Activated CD4-positive, alpha-beta T cell treated with anti-CD3 and anti-CD28 coated beads, Interleukin-2, Interleukin-6, amounts not matched to agents 100 ng/mL and 50 ng/mL, durations not matched to agents 16 hours and 8 hours (primary cell): ENCODE data around the gene DCUN1D3.
A peak's percentile ranks its signal among the peaks of the same experiment; 100 is the strongest.
"Not testable (repeated sequence)": the region's sequence is repeated elsewhere in the genome, so short reads cannot be mapped to it uniquely, and the experiment has no call there.

Experiments
- DNase-seq: peaks from one replicate; pipeline ENCODE4 v3.0.0-alpha.2; 2020

Gene DCUN1D3

DNA sequence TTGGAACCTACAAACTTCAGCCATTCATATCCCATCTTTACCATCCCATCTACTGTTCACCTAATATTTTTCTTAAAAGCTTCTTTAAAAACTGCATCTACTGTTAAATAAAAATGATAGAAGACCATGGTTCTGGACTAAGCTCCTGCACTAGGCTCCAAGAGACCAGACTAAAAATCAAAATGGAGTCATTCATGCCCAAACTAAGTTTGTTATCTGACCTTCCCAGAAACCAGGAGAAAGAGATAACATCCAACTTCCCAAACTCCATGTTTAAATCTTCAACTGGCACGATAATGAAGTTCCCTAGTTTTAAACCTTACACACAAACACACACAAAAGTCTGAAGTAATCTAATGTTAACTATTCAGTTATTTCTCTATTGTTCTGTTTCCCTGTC lies 13.8 kb downstream of the DCUN1D3 start:
- no peak for DNase-seq

DNA sequence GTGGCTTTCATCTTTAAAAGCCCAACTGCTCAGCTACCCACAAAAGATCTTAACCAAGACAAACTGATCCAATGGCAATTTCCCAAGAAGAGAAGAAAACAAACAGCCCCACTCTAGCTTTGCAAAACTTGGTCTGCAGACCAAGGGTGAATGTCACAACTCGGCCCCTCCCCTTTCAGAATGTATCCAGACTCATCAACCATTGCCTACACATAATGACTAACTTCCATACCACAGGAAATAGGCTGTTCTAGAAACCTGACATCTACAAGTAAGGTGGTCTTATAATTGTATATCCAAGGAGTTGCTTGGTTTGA lies 16.0 kb downstream of the DCUN1D3 start:
- DNase-seq, result peak; percentile 42

DNA sequence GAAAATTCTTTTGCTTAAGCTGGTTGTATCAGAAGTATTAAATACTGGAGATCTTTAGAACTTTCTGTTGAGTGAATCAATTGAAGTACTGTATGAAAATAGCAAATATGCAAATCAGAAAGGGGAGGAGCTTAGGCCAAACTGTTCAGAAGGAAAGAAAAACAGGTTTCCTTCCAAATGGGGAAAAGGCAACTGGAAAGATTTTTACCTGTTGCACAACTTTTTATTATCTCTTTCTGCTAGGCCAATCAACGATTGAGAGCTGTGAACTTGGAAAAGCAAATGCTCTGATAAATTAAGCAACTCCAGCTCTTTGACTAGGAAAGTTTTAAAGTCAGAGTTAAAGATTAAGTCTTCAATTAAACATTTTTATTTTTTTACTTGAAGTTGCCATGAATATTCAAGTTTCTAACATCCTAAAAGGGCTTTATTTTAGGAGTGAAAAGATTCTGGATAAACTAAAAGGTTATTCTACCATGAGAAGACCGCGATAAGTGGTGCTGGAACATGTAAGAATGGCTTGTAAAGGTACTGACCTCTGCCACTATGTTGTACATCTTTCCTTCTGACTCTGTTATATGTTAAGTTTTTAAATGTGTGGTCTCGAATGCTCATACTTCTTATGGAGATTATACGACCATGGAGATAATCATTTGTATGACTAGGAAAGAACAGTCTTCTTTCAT lies 16.5 kb downstream of the DCUN1D3 start:
- DNase-seq, result no peak

DNA sequence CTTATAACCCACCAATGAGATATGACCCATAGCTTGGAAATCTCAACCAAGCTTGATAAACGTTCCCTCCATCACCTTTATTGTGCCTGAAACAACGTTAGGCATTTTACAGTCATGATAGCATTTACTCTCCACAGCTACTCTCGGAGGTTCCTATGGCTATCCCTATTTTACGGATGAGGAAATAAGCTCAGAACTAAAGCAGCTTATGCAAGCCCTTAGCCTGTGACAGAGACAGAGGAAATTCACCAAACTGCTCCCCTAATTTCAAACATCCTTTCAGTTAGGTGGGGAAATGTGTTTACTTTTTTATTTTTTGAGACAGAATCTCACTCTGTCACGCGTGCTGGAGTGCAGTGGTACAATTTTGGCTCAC lies 18.7 kb downstream of the DCUN1D3 start:
- DNase-seq, result no peak

DNA sequence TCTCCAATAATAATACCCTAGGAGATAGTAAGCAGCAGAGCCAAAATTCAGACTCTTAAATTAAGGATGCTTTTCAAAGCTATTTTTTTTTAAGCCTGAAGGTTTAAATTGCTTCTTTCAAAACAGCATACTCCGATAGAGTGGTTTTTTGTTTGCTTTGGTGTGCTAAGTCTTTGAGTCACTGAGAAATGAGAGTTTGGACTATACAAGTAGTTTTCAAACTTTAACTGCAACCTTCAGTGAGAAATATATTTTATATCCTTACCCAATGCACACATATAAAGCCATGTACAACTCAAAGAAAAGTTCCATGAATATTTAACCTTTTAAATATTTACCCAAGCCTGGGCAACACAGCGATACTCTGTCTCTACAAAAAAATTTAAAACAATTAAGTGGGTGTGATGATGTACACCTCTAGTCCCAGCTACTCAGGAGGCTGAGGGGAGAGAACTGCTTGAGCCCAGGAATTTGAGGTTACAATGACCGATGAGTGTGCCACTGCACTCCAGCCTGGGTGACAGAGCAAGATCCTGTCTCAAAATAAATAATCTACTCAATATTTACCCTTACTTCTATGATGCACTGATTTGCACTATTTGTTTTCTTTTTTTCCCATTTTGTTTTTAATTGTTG lies 19.2 kb downstream of the DCUN1D3 start:
- DNase-seq, result no peak

DNA sequence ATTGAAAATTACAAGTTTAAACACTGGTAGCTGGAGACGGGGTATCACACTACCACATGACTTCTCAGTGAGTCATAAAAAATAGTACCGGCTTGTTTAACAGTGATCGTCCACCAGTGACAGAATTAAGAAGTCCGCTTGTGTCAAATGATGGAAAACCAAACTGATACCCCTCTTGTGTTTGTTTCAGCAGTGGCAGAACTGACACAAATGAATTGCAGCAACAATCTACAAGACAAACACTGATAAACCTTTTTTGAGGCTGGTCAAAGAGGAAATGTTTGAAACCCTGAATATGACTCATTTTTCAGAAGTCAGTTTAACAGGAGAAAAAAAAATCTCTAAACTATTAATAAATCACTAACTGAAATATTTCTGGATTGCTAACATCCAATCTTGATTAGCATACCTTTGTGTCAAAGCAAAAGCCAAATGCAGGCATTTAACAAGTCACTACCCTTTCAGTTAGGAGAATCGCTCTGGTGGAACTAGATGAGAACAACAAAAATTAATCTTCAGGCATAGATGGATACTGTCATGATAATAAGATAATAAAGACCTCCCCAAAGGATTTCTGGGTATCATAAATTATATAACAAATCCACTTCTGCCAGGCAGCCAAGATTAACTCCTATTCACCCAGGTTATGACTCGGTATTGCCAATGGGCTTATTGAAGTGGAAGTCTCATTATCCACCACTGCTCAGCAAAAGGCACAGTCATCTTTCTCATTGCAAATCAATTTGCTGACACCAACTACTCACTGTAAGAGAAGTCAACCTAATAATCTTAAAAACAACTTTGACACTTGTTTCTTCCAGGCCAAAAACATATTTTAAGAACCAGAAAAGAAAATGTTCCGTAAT lies 20.8 kb downstream of the DCUN1D3 start:
- peak; percentile 79 for DNase-seq

DNA sequence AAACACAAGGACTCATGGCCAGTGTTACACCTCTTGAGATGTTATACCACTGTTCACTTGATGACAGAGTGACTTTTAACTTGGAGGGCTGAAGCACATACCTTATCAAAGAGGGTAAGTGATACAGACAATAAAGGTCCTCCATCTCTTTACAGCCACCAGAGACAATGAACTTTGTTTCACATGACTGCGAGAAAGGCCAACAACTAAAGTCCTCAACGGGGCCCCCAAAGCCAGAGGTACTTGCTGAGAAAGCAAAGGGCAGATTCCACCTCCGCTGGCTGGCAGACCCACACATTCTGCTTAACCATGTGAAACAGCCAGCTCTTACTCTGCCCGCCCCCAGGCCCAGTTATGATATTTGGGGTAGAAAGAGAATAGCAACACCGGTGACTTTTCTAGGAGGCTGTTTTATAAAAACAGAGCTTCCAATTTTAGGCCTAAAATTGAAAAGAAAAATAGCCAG lies 21.4 kb downstream of the DCUN1D3 start:
- no peak for DNase-seq

DNA sequence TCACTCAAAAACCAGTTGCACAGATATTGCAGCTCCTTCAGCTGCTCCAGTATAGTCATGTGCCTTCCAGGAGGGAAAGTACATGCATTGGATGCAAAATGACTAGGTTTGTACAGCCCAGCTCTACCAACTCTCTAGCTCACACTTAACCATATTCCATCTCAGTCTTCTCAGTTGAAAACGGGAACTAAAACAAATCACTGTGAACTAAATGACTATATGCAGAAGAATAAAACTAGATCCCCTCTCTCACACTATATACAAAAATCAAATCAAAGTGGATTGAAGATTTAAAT lies 24.9 kb downstream of the DCUN1D3 start:
- DNase-seq, result peak; percentile 16

DNA sequence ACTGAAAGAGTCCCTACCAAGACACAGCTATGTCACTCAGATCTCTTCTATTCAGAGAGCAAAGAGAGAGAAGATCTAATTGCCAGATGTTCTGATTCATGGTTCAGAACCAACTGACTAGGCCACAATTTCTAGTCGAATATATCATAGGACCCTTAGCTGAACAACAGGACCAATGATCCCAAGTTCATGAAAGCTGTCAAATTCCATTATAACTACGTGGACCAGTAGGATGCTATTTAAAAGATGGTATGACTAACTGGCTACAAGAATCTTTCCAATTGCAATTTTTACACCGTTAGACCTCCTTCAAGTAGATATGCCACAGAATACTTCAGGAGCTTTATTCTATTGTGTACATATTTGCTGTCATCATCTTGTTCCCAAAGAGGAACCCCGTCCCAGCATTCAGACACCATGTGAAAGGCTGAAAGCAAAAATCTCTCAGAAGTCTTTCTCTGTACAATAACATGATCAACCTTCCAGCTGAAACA lies 26.0 kb downstream of the DCUN1D3 start:
- DNase-seq, result no peak

DNA sequence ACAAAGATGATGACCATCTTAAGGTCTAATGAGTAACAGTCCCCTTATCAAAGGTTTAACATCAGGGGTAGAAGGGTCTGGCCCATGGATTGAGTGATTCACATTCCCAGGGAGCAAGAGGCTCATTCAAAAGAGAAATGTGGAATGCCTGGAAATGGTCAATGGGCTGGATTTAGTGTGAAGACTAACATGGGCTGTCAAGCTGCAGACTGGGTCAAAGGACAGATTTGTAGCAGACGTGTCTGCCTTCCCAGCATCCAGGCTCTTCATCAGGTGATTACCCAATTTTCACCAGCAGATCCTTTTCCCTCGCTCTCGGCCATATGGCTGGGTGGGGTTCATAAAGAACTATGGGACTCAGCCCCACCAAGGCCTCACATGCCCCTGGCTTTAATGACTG lies 26.8 kb downstream of the DCUN1D3 start:
- no peak for DNase-seq

DNA sequence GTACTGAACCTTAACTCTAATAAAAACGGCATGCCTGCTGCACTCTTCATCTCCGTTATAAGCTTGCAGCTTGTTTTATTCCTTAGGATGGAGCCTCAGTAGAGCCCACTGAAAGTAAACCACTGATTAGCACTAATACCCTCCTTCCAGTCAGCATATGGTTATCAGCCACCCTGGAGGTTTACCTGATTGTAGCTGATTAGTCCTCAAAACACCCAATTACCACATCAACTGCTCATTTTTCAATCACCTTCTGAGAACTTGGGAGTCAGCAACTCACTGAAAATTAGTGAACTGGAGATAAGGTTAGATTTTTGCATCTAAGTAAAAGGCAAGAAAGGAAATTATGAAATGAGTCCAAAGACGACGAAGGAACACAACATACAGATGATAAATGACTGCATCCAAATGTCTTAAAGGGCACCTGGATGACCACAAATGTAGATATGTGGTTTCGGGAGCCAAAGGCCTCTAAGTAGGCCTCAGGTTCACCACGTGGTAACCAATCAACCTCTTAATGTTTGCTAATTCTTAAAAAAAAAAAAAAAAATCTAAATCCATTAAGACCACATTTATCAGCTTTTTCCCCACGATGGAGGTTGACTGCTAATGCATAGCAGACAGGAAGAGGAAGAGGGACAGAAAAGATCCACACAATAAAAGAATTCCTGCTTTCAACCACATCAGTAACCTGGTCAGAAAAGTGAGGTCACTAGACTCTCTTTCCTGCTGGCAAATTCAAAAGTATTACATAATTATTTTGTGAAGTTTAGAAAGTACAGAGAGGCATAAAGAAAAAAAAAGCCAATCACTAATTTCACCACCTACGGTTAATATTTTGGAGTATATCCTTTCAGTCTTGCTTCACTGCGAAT lies 28.0 kb downstream of the DCUN1D3 start:
- DNase-seq, result no peak

DNA sequence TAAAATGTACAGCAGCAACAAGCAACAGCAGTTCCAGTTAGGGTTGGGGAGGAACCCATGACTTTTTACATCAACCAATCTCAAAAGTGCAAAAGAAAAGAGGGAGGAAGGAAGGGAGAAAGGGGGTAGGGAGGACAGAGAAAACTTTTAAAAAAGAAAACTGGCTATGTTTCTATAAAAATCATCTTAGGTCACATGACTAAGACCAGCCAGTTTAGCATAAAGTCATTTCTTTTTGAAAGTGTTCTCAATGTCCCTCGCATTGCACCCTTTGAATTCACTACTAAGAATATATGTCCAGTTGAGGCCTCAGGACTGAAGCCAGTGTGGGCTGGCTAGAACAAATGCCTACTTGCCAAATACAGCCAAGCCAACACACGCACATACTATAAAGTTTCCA lies 28.9 kb downstream of the DCUN1D3 start:
- no peak for DNase-seq

DNA sequence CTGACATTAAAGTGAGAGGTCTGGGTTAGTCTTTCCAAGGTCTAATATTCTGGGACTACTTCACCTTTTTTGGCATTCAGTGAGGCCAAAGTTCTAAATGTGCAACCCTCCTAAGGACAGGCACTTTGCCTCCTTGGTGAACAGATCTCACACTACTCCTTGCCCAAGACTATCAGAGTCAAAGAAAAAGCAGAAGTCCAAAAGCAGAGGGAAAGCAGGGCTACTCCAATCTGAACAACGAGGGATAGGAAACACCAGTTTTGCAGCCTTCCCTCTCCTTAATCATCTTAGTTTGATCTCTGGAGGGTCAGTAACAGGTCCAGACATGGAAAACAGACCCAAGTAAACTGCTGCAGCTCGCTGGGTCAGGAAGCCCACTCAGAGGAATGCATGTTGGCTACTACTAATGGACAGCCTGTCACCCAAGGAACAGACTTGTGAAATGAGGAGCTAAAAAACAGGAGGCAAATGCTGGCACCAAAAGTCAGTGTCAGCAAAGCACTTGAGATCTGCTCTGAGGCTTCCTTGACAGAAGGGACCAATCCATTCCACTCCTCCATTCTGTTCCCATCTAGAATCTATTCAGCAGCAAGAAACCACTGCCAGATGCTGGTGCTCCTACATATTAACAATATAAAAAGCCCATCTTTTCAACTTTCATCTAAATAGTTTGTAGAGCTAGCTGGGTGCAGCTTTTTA lies 29.9 kb downstream of the DCUN1D3 start:
- no peak for DNase-seq

DNA sequence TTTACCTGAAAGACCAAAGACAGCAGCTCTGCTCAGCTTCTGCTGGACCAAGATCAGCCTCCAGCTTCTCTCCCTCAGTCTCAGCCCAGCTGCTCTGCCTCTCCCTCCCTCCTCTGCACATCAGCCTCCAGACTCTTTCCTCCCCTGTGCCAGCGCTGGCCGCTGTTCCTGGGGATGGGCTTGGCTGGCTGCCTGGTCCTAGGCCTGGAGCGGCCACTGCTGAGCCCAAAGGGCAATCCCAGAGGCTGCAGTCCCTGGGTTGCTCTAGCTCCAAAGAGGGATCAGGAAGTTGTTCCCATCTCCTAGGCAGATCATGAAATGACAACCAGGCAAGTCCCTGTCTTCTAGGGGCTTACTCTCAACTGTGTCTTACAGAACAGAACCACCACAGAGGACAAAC lies 31.3 kb downstream of the DCUN1D3 start:
- no peak for DNase-seq

DNA sequence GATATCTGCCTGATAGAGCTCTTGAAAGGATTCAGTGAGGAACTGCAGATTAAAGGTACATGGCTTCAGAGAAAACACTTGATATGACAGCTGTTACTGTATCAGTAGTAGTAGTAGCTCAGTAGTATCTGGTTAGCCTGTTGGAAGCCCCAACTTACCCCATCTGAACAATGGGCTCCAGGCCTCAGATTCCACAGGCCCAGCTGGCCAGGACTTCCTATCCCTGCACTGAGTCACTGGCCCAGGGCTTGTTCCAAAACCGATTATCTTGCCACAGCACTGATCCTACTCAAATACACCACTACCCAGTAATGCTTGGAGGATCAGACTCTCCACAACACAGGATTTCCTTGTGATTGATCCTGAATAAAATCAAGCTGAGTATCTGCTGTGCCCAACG lies 32.6 kb downstream of the DCUN1D3 start:
- no peak for DNase-seq

DNA sequence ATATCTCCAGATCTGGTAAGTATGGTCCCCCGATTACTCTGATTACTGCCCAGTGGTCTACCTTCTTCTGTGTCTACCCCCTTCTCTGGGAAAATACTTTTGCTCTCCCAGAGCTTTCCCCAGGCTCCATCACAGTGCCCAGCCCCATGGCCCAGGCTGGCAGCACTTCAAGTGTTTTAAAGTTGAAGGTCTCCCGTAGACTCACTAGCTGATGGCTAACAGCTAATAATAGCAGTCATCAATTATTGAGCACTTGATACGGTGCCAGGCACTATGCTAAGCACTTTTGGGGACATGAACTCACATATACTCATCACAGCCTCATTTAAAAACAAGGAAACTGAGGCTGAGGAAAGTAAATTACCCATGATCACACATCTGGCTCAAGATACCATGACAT lies 33.4 kb downstream of the DCUN1D3 start:
- no peak for DNase-seq

DNA sequence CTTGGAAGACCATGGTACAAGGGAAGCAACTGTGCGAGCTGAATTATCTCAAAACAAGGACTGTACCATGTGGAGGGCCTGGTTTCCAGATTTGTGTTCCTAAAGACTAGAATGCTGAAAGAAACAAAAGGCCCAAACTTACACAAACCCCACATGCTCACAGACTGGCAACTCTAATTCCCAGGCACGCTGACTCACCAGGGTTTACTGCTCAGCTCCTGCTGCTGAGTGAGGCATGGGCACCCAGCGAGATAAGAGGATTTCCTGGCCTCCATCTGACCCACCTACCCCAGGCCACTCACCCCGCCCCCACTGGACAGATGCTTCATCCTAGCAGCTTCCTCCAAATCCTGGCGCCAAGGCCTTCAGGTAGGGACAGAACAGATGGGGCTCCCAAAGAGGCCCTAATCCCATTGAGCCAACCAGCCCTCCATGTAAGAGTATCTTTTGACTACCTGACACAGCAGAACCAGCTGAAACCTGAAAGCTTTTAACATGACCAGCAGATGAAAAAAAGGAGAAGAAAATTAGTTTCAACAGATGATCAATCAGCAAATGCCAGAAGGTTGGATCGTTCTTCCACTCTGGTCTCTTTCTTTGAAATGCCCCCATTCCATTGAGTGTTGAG lies 33.9 kb downstream of the DCUN1D3 start:
- peak; percentile 30 for DNase-seq

DNA sequence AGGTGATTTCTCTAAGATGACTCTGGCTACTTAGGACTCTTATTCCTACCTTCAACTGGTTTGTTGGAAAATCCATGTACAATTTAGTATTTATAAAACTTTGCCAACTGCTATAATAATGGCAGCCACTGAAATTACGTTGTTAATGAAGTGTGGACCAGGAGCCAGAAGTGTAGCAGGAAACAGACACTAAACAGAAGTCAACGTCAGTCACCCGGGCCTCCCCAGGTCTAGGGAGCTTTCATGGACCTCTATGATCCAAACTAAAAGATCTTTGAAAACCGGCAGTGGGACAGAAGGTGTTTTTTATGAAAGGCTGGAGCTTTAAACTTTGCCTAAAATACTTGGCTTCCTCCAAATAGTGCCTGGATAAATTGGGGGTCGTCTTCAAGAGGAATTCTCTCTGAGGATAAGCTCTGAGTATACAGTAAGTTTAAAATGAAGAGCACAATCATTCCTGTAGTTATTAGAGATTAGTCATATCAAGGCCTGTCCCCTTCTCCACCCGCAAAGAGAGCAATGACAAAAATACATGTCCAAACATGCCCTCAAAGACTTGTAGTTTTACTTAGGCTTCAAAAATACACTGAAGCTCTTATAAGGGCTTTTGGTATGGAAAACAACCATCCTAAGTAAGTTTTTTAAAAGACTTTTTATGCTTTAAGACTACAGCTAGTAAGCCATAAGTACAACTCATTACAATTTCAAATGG lies 34.6 kb downstream of the DCUN1D3 start:
- peak; percentile 54 for DNase-seq

DNA sequence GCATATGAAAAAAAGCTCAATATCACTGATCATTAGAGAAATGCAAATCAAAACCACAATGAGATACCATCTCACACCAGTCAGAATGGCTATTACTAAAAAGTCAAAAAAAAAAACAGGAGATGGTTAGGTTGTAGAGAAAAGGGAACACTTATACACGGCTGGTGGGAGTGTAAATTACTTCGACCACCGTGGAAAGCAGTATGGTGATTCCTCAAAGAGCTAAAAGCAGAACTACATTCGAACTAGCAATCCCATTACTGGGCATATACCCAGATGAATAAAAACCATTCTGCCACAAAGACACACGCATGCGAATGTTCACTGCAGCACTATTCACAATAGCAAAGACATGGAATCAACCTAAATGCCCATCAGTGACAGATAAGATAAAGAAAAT lies 35.8 kb downstream of the DCUN1D3 start:
- not testable (repeated sequence) for DNase-seq

DNA sequence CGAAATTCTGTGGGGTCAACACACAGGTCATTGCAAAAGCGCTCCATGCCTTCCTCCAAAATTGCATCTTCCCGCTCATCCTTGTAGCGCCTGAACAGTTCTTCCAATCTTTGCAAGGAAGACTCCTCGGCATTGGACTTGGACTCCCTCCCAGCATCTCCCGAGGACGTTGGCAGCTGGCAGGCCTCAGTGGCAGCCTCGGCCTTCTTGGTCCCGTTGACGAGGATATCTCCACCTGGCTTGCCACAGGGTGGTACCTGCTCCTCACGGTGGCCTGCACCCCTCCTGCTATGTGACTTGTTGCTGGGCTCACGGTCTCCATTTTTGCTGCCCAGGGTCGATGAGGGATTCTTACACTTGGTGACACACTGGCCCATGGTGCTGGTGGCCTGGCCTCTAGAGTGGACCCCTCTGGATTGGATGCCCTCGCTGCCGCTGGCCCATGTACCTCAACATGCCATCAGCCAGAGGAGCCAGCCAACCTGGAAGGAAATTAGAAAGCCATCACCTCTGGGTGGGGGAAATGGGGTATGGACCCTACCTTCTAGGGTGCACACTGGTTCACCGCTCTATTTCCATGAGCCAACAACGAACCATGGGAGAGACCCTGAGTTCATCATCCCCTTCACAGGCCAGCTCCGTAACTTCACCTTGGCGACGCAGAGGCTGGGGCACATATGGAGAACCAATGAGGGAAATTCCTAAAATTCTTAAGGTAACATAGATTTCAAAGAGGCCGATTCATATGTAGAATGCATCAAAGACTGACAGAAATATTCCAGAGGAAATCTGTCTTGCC lies 37.8 kb downstream of the DCUN1D3 start:
- no peak for DNase-seq
